IMR-90 (cell line): ENCODE measurements around the gene ADAMTS17.

Experiments used
- CTCF ChIP-seq: conservative IDR thresholded peaks from 2 replicates; pipeline ENCODE4 v1.5.1; 2012; ENCODE audit warnings: mild to moderate bottlenecking, low read depth, low read length, improper control_type of control experiment
- MAFK ChIP-seq: IDR thresholded peaks from 2 replicates; pipeline ENCODE4 v1.6.1; 2012; ENCODE audit warnings: low read depth, low read length, improper control_type of control experiment
- NFE2L2 ChIP-seq: fragments of 150-350 bp; IDR thresholded peaks from 2 replicates; pipeline ENCODE4 v1.6.1; 2016; ENCODE audit warnings: low read depth, mild to moderate bottlenecking, low read length
- POLR2A ChIP-seq: IDR thresholded peaks from 2 replicates; pipeline ENCODE4 v1.6.1; 2012; ENCODE audit warnings: mild to moderate bottlenecking, low read depth, low read length
- RAD21 ChIP-seq: IDR thresholded peaks from 2 replicates; pipeline ENCODE4 v1.6.1; 2012; ENCODE audit warnings: low read length, improper control_type of control experiment
- RFX5 ChIP-seq: IDR thresholded peaks from 2 replicates; pipeline ENCODE4 v1.8.0; 2012; ENCODE audit warnings: low read depth, mild to moderate bottlenecking, low read length, moderate library complexity
- SMC3 ChIP-seq: fragments of 150-350 bp; IDR thresholded peaks from 2 replicates; pipeline ENCODE4 v1.6.1; 2016; ENCODE audit warnings: low read depth, mild to moderate bottlenecking, antibody characterized with exemption, low read length, moderate library complexity
- TF ChIP-seq, protein P1 (sequence below): fragments of 150-350 bp; IDR thresholded peaks from 2 replicates; pipeline ENCODE4 v1.6.1; 2016; ENCODE audit warnings: low read depth, mild to moderate bottlenecking, low read length, moderate library complexity, borderline replicate concordance

GRCh38 chr15:100020614-100021013 is 321.2 kb downstream of the ADAMTS17 start:
- TF ChIP-seq RFX5, result no peak
- no peak for TF ChIP-seq NFE2L2
- TF ChIP-seq MAFK, result no peak
- TF ChIP-seq POLR2A, result no peak
- TF ChIP-seq CTCF, result no peak
- TF ChIP-seq RAD21, result no peak
- no peak for TF ChIP-seq SMC3
- TF ChIP-seq, protein P1, sequence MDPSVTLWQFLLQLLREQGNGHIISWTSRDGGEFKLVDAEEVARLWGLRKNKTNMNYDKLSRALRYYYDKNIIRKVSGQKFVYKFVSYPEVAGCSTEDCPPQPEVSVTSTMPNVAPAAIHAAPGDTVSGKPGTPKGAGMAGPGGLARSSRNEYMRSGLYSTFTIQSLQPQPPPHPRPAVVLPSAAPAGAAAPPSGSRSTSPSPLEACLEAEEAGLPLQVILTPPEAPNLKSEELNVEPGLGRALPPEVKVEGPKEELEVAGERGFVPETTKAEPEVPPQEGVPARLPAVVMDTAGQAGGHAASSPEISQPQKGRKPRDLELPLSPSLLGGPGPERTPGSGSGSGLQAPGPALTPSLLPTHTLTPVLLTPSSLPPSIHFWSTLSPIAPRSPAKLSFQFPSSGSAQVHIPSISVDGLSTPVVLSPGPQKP, result no peak
